Activated T-helper 1 cell treated with Interleukin-2 at 50 U/mL for 16 hours (primary cell): ENCODE results near the gene FMNL3.

ENCODE experiments used
- DNase-seq: peaks from one replicate; pipeline ENCODE4 v3.0.0-alpha.2; 2020; ENCODE audit warnings: low read depth

The FMNL3 gene

GRCh38 chr12:49675137-49675536 is 32.1 kb downstream of the FMNL3 start:
- no peak for DNase-seq

GRCh38 chr12:49674318-49674981 is 32.8 kb downstream of the FMNL3 start:
- DNase-seq = no peak

- DNase-seq = no peak
Measured at GRCh38 chr12:49673446-49674317, 33.5 kb downstream of the FMNL3 start.

GRCh38 chr12:49672301-49673217 is 34.6 kb downstream of the FMNL3 start:
- no peak for DNase-seq

GRCh38 chr12:49671031-49671765 is 36.0 kb downstream of the FMNL3 start:
- DNase-seq = peak; percentile 47

GRCh38 chr12:49669796-49670195 is 37.4 kb downstream of the FMNL3 start:
- DNase-seq = no peak

GRCh38 chr12:49667325-49668090 is 39.7 kb downstream of the FMNL3 start:
- DNase-seq = no peak

GRCh38 chr12:49666176-49666575 is 41.0 kb downstream of the FMNL3 start:
- DNase-seq = no peak

GRCh38 chr12:49665384-49665783 is 41.8 kb downstream of the FMNL3 start:
- DNase-seq = no peak

GRCh38 chr12:49664591-49665239 is 42.5 kb downstream of the FMNL3 start:
- no peak for DNase-seq

- no peak for DNase-seq
Measured at GRCh38 chr12:49664167-49664566, 43.0 kb downstream of the FMNL3 start.

- peak; percentile 66 for DNase-seq
Measured at GRCh38 chr12:49662998-49663843, 44.0 kb downstream of the FMNL3 start.

- no peak for DNase-seq
Measured at GRCh38 chr12:49661746-49662145, 45.5 kb downstream of the FMNL3 start.

- no peak for DNase-seq
Measured at GRCh38 chr12:49661191-49661590, 46.0 kb downstream of the FMNL3 start.

GRCh38 chr12:49659753-49660152 is 47.5 kb downstream of the FMNL3 start:
- DNase-seq = no peak

GRCh38 chr12:49658276-49658675 is 48.9 kb downstream of the FMNL3 start:
- DNase-seq = no peak

- DNase-seq = no peak
Measured at GRCh38 chr12:49655595-49656236, 51.5 kb downstream of the FMNL3 start.

GRCh38 chr12:49654715-49655114 is 52.5 kb downstream of the FMNL3 start:
- no peak for DNase-seq
